ENCODE results near the gene PIK3R5.
"Not testable (repeated sequence)": the region's sequence is repeated elsewhere in the genome, so short reads cannot be mapped to it uniquely, and the experiment has no call there.

The PIK3R5 gene

DNA sequence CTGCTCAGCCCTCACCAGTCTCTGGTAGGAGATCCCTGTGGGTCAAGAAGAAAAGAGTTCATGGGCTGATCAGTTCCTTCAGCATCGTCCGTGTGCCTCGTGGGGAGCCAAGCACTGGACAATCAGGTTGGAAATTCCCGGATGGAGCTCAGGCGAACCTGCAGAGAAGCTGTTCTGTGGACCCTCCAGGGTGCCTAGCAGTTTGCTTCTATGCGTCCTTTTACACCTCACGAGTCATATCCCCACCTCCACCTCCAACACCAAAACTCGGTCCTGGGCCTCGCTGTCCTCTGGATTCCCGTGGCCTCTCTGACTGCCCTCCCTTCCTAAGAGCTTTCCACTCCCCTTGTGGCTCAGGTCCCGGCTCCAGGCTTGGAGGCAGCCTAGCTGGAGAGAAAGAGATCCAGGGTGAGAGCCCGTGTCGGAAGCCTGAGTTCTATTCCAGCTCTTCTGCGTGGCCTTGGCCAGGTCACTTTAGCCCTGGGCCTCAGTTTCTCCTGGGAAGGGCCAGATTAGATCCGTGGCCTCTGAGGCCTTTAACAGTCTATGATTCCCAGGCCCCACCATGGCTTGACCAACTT, 71.8 kb downstream of the PIK3R5 start:
- DNase-seq = no peak

DNA sequence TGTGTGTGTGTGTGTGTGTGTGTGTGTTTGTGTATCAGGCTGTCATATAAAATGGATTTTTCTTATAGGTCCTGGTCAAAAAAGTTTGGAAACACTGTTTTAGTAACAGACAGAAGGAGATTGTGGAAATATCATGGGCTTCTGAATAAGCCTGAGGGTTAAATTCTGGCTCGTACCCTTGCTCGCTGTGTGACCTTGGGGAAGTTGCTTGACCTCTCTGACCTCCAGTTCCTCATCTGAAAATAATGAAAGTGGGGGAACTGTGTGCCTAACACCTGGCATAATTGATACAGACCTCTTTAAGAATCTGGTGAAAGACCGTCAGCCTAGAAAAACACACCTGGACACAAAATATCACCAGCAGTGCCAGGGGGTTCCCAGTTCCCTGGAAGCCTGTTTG, 72.4 kb downstream of the PIK3R5 start:
- DNase-seq = no peak

DNA sequence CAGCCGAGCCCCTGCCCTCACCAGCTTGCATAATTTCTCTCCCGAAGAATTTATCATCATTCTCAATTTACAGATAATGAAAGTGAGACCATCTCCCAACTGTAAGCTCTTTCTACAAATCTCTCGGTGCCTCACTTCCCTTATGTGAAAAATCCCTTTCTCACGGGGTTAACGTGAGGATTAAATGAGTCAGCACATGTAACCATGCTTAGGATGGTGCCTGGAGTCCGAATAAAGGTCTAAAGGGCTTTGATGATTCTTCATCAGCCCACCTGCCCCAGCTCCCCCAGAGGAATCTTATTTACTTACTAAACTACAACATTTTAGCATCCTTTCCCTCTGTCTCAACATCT, 73.2 kb downstream of the PIK3R5 start:
- DNase-seq = no peak

DNA sequence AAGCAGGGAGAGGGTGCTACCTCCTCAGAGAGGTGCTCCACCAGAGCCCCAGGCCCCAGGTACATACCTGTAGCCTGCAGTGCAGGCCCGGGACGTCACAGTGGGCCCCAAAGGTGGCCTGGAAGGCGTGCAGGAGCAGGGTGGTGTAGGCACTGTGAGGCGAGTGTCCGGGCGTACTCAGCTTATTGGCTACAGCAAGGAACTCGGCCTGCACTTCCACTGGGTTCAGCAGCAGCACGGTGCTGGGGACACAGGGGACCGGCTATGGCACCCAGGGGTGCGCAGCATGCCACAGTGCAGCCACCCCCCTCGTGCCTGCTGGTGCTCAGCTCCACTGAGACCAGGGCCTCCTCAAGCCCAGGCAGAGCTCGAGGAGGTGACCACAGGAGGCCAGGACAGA, 74.8 kb downstream of the PIK3R5 start:
- DNase-seq = no peak

DNA sequence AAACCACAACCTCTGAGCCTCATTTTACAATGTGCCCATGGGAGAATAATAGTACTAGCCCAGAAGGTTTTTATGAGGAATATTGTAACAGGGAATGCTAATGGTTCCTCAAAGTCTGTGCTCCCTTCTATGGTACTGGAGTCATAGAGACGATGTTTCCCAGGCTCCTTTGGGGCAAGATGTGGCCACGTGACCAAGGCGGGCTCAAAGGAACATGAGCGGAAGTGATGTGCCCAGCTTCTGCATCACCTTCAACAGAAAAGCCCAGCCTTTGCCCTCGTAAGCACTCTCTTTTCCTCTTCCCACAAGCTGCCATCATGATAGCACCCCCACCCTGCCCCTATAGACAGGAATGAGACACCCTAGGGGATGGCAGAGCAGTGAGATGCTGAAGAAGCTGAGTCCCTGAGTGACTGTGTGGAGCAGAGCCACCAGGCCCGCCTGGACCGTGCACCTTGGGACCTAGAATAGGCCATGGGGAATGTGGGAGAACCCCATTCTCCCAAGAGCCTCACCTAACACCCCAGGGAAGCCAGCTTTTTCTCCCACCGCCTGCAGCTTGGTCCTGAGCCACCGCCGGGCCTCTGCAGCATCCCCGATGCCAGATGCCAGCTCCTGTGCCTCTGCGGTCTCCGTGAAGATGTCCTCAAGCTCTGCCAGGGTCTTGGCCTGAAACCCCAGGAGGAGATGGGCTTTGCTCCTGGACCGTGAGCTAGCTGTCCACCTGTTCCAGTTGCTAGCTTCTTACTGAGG, 75.9 kb downstream of the PIK3R5 start:
- no peak for DNase-seq

DNA sequence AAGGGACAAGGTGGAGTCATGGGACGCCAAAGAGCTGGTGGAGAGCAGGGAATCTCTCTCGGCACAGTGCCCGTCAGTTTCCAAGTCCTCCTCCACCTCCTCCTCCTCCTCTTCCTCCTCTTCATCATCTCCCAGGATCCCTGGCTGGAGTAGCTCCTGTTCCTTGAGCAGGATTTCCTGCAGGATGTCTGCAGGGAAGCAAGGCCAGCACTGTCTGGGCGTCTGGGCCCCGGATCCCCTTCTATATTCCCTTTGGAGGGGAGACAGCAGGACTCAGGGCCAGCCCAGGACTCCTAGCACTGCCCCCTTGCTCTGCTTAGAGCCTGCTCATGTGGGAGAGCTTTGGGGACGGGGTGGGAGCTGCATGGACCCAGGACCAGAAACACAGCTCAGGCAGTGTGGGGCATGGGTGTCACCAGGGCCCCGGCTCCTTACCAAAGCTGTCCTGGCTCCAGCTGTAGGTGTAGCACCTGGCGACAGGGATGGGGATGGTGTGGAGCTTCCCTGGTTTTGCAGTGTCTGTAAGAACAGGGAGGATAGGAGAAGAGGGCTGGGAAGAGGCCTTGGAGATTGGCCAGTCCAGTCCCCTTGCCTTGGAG, 76.7 kb downstream of the PIK3R5 start:
- no peak for DNase-seq

DNA sequence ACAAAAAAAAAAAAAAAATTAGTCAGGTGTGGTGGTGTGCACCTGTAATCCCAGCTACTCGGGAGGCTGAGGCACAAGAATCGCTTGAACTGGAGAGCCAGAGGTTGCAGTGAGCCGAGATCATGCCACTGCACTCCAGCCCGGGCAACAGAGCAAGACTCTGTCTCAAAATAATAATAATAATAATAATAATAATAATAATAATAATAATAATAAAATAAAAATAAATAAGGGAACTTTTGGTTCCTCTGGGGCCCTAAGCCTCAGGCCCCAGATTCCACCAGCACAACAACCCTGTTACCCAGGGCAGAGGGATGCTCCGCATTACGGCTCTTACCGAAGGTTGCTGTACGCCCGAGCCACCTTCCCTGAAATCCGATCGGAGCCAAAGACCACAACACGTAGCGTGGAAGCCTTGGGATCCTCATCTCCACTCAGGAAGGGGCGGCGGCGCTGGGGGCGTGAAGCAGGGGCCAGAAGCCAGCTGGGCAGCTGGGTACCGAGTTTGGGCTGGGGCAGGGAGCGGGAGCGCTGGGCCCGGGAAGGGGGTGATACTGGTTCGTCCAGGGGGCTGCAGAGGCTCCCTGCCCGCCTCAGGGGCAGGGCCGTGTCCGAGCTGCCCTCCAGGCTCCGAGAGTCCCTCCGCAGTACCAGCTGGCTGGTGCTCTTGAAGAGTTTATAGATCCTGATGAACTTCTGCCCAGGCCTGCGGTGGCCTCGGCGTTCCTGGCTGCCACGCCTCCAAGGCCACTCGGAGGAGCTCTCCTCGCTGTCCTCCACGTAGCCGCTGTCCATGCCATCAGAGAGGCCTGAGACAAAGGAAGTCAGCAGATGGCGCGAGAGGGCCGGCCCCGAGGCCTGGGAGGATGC, 77.4 kb downstream of the PIK3R5 start:
- no peak for DNase-seq

DNA sequence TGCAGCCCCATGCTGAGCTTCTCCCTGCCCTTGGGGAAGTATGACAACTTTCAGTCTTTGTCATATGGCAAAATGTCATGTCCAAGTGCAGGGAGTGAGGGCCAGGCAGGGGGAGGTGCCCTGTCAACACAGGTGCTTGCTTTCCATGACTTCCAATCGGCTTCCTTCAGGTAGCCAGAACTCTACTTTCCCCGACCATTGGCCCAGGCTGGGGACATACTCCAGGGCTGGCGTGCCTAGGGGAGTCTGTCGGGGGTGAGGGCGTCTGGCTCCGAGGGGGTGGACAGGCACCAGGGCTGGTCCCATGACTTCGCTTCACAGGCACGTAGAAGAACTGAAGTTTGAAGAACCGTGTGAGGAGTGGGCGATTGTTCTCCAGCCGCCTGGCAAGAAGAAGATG, 78.2 kb downstream of the PIK3R5 start:
- no peak for DNase-seq

DNA sequence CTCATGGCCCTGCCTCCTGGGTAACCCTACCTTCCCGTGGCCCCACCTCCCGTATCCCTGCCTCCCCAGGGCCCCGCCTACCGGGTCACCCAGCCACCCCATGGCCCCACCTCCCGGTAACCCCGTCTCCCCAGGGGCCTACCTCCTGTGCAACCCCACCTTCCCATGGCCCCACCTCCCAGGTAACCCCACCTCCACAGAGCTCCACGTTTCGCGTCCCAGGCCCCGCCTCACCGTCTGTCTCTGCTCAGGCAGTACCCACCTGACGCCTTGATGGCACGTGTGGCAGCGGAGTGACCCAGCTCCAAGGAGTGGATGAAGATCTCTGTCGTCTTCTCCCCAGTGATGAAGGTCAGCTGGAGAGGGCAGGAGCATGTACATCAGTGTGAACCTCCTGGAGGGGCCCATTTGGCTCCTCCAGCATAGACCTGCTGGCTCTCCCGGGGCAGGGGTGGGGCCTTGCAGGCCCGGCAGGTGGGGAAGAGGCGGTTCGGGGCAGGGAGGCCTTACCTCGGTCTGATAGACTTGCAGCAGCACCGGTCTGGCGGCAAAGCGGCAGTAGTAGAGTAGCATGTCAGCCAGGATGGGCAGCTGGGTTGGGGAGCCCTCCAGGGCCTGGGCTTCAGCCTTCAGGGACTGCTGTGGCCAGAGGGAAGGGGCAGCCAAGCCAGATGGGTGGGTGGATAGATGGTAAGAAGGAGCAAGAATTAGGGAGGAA, 79.4 kb downstream of the PIK3R5 start:
- DNase-seq = no peak

DNA sequence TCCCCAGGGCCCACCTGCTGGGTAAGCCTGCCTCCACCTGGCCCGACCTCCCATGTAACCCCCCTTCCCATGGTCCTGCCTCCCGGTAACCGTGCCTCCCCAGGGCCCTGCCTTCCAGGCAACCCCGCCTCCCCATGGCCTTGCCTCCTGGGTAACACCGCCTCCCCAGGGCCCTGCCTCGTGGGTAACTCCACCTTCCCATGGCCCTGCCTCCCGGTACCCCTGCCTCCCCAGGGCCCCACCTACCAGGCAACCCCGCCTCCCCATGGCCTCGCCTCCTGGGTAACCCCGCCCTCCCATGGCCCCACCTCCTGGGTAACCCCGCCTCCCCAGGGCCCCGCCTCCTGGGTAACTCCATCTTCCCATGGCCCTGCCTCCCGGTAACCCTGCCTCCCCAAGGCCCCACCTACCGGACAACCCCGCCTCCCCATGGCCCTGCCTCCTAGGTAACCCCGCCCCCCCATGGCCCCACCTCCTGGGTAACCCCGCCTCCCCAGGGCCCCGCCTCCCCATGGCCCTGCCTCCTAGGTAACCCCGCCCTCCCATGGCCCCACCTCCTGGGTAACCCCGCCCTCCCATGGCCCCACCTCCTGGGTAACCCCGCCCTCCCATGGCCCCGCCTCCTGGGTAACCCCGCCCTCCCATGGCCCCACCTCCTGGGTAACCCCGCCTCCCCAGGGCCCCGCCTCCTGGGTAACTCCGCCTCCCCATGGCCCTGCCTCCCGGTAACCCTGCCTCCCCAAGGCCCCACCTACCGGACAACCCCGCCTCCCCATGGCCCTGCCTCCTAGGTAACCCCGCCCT, 80.1 kb downstream of the PIK3R5 start:
- not testable (repeated sequence) for DNase-seq

DNA sequence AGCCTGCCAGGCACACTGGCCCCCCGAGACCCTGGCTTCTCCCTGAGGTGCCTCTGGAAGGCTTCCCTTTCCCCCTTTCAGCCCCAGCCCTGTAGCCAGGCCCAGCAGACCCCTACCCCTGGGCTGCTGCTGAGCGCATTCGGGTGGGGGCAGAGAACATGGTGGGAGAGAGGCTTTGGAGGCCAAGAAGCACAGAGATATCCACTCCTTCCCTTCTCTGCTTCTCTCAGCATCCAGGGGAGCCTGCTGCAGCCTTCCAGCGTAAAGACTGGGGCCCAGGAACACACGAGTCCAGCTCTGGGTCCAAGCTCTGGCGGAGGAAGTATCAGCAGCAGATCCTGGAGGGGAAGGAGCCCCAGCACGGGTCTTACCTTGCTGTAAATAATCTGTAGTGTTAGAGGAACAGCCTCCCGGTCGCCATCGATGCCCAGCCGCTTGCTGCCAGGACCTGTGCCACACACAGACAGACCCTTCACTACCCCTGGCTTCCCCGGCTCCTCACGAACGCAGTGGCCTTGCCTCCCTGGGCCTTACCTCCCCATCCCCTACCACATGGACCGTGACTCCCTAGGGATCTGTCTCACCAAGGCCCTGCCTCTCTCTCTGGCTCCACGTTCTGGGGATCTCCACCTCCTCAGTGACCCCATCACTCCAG, 81.0 kb downstream of the PIK3R5 start:
- no peak for DNase-seq

DNA sequence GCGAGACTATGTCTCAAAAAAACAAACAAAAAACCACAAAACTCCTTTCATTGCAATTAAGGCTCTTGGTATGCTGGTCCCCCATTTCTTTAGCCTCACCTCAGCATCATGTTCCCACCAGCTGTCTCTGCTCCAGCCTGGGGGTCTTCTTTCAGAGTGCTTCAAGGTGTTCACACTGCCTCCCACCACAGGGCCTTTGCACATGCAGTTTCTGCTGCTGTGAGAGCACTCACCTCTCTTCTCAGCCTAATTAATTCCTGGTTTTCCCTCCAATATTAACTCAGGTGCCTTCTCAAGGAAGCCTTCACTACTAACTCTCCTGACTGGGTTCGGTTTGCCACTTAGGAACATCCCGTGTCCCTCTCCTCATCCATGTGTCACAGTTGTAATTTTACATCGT, 82.2 kb downstream of the PIK3R5 start:
- DNase-seq = no peak

DNA sequence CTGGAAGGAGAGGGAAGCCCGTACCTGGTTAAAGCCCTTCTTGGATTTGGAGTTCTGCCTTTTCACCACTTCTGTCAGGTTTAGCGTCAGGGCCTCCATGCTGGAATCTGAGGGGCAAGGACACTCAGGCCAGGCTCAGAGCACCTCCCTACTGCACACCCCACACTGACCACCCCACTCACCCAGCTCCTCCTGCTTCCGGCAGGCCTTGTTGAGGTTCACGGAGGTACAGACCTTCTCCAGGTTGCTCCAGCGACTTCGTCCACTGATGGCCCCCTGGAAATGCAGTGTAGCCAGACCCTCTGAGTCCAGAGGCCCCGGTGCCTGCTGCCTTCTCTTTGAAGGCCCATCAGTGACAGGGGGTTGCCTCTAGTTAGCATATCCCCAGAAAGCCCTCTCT, 83.9 kb downstream of the PIK3R5 start:
- DNase-seq = no peak

DNA sequence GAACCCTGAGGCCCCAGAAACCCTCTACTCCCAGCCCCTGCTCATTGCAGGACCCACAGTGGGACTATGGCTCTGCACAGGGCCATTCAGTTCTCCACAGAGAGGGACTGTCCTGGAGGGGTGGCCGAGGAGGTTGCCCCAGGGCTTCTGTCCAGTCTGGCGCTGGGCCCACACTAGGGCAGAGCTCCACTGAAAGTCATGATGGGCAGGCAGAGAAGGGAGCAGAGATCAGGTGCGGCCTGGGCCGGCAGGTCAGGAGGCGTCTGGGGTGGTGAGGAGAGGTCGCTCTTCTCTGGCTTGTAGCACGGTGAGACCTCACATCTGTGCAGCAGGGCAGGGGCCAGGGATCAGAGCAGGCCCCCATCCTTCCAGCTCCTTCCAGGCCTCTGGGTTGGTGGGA, 85.0 kb downstream of the PIK3R5 start:
- DNase-seq = no peak

DNA sequence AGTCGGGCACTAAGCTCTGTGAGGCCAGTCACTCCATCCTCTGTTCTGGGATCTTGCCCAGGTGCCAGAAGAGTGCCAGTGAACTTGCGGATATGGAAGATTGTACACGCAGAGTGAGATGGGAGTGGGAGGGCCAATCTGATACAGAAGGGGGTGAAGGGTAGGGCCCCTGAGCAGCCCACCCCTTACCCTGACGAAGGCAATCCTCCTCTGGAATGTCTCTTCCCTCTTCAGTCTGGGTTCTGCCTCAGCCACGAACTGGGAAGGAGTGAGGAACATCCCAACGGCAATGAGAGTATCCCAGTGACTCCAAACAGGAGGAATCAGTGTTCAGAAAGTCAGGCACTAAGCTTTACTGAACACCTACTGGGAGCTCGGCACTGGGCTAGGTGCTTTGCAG, 86.1 kb downstream of the PIK3R5 start:
- no peak for DNase-seq

DNA sequence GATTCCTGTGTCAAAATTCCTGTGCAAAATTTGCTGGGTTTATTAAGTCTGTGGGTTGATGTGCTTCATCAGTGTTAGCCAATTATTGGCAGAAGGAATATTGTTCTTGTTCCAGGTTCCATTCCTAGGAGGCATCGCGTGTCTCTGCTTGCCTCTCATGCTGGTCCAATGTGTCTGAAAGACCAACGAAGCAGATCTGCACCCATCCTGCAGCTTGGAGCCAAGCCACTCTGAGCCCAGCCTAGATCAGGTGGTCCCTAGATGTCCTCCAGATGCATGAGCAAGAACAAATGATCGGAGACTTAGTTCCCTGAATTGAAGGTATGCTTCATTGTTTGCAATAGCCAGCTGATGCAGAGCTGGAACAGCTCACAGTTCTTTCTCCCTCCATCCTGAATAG, 87.5 kb downstream of the PIK3R5 start:
- no peak for DNase-seq

DNA sequence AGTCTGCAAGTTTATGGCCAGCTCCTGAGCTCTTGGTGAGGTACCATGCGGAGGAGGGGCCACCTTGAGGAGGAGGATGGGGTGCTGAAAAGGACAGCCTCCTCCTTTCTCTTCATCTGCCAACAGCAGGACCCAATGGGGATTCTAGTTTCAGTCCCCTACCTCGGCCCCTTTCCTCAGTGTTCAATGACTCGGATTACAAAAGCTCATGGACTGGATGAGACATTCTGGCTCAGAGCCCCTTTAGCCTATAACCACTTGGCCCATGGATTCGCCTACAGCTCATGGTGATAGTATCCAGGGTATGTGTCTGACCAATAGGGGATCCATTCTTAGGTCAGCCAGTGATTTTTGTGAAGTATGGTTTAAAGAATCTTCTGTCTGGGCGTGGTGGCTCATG, 89.5 kb downstream of the PIK3R5 start:
- DNase-seq = no peak

DNA sequence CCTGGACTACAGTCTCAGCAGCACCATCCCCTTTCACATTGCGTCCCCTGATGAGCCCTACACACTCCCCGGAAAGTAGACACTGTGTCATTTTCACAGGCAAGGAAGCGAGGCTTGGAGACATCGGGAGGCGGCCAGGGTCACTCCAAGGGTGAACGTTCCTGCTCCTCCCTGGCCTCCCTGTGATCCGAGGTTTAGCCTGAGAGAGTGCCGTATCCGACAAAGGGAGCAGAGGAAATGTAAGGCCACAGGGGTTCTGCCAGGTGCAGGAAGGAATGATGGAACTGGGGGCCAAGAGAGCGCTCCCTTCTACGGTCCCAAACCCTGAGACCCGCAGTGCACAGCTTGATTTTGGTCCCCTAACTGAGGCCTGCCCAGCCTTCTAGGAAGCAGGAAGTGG, 90.1 kb downstream of the PIK3R5 start:
- no peak for DNase-seq

DNA sequence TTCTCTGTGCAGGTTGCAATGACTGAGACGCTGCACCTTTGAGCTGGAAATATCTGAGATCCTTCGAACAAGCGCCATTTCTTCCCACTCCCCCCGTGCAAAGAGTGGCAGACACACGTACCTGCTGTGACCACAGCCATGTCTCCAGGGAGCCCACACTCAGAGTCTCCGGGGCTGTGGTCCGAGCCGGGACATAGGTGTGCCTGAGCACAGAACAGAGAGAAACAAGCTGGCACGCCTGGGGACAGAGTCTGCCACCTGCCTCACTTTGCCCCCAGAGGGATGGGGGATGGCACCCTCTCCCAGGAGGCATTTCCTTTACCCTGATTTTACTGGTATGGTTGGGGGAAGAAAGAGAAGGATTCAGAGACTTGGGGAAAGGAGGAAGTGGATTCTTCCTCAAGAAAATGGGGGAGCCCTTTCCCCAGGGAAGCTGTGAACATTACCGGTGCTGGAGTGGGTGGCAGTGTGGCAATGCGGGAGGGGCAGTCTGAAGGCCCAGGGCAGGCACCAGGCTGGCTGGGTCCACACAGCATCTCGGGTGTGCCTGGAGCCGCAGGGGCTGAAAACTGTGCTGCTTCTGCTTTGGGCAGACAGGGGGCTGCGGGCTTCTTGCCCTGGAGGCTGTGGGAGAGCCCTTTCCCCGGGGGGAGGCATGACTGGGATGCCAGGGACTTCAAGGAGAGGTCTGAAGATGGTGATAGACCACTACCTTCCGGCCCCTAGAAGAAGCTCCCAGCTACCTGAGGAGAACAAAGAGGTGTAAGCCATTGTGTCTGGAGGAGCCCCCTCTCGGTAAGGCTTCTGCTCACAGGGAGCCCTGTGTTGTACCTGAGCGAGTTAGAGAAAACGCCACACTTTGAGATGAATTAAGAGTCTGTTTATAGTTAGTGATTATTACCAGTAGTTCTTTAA, 91.4 kb downstream of the PIK3R5 start:
- DNase-seq = no peak

DNA sequence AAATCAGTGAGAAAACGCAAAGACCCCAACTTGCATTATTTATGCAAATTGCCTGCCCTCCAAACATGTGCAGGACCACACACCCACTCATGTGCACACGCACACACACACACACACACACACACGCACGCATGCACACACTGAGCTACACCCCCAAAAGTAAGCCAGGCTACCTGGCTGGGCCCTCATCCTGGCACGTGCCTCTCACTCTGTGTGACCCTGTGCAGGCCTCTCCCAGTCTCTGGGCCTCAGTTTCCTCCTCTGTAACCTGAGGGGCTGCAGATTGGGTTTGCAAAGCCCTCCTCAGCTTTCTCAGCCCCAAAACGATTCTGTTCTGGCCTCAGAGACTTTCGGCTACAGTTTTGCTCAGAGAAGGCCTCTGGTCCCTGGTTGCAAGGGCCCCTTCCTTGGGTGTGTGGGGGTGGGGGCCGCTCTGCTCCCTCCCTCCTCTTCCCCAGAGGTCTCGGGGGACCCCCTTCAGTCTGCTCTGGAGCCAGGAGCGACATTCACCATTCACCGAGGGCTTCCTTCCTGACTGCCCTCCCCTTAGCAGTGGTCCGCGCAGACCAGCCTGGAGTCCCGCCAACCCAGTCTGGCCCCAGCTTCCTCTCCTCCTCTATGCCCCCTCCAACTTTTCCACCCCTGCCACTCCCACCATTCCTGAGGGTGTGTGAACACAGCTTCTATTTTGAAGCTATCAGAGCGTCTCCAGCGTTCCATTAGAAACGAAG, 92.6 kb downstream of the PIK3R5 start:
- no peak for DNase-seq
